ENCODE results near the gene IFIT3.
"Not testable (repeated sequence)": the region's sequence is repeated elsewhere in the genome, so short reads cannot be mapped to it uniquely, and the experiment has no call there.

GRCh38 chr10:89285303-89285702, 42.5 kb upstream of the IFIT3 start:
- not testable (repeated sequence) for TF ChIP-seq EZH2 (IDR thresholded peaks at IDR 0.05; ENCODE audit: low read length, missing control alignments); CTCF (conservative IDR thresholded peaks at IDR 0.05 in 1 of 2, IDR thresholded peaks at IDR 0.05 in 1 of 2; ENCODE audit: low read depth in 1 of 2, low read length in 2 of 2)

All from fibroblast of lung (primary cell).